GM18858 (cell line): ENCODE results near the gene SPDYE4.

ENCODE experiments used
- ATAC-seq: cut with Tn5 transposase; IDR thresholded peaks from one replicate; pipeline ENCODE4 v1.9.1; 2021; ENCODE audit not compliant: unreplicated experiment

The SPDYE4 gene

DNA sequence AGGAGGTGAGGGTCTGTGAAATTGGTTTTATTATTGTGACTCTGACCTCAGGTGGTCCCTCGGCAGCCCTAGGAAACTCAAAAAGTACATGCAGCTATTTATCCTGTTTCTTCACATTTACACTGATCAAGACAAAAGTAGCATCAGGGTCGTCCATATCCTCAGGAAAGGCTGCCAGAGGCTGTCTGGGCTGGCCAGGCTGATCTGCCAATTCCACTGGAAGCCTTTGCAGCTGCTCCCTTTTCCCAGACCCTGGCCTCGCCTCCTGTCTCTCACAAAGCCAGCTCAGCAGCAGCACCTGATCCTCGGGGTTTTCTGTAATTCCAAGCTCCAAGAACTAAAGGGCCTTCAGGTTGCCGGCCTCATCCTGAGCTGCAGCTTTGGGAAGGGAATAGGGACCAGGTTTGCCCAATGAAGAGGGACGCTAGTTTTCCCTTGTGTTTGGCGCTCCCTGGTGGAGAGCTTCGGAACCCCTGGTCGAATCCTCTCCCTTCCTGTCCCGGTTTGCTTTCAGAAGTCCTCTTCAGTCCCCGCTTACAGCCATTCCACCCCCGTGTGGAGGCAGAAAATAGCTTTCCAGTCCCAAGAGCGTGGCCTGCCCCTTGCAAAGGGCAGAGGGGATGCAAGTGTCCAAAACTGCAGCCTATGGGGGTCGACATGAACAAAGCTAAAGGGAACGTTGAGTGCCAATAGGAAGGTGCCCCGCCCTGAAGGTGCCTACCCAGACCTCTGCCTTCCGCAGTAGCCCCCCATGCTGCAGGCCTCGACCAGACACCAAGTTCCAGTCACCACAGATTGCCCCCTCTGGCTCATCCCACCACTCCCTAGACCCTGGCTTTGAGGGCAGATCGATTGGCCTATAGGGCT lies 27.4 kb upstream of the SPDYE4 start:
- no peak for ATAC-seq

DNA sequence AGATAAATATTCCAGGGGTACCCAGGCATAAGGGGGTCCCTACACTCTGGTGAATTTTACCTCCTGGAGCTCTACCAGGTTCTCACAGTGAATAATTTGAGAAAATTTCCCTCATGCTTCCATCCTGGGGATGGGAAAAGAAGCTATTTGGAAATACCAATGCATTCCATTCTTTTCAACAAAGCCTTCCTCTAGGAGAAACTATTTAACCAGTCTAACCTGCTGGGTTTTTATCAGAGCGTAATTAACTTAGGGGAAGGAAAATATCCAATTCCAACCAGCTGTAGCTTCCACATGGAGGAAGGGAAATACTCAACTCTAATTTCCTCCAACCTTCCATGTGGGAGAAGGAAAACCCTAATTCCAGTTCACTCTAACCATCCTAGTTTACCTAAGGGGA lies 23.8 kb upstream of the SPDYE4 start:
- no peak for ATAC-seq

DNA sequence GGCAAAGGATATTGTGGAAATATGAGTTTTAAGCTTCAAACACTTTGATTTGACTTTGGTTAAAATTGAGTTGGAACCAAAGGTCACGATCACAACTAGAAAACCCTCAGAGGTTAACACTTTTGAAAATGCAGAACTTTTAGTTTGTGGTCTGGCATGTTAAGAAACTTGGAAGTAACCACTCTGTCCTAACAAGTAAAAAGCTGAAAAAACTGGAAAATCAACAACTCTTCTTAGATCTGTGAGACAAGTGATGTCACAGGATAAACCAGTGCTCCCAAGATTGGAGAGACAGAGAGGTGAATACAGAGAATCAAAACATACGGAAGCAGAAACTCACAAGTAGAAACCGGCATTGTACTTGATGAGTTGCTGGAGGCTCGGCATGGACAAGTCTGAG lies 23.4 kb upstream of the SPDYE4 start:
- ATAC-seq, result no peak

DNA sequence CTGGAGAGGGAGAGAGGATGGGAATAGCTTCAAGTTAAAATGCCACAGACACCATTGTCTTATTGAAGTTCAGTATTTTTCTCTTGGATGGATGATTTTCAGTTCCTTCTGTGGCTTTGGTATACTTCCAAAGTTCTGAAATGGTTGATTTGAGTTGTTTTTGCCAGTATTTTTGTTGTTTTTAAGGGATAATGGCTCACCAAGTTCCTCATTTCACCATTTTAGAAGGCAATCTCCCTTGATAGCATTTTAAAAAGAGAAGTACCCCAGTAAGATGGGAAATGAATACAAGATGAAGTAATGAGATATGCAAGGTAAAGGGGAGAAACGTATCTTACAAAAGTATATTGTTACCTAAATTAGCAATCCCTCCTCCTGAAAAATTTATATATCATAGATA lies 18.5 kb upstream of the SPDYE4 start:
- no peak for ATAC-seq

DNA sequence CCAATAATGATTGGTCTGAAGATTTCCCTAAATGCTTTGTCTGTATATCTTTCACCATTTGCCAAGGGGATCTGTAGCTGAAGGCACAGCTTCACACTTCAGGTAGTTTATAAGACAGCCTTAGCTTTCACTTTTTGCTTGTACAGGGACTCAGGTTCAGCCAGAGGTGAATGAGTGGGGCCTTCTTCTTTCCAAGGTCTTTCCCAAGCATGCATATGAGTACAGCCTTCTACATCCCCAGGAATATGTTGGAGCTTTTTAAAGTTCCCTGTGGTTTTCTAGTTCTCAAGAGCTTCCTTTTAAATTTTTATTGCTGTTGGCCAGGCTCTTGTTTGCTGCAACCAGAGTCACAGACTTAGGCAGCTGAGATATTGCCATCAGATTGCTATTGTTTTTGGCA lies 17.9 kb upstream of the SPDYE4 start:
- no peak for ATAC-seq

DNA sequence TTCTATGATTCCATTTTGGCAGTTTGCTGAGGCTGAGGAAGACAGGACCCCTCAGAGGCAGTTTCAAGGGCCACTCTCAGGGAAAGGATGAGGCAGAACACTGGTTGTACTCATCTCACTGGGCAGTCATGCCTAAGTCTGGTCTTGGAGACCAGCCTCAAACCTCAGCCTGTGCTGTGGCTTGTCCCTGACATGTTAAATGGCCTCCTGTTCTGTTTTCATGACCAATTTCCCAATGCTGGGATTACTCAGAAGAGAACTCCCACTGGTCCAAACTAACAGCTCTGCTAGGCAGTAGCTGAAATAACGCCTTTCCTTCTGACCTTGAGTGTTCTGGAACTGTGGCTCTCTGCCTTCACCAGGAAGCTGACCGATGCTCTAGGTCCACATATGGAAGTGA lies 8.4 kb upstream of the SPDYE4 start:
- ATAC-seq, result no peak

DNA sequence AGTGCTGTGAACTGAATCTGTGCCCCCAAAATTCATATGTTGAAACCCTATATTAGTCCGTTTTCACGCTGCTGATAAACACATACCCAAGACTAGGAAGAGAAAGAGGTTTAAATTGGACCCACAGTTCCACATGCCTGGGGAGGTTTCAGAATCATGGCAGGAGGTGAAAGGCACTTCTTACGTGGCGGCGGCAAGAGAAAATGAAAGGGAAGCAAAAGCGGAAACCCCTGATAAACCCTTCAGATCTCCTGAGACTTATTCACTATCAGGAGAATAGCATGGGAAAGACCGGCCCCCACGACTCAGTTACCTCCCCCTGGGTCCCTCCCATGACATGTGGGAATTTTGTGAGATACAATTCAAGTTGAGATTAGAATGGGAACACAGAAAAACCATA lies 3.7 kb upstream of the SPDYE4 start:
- no peak for ATAC-seq

DNA sequence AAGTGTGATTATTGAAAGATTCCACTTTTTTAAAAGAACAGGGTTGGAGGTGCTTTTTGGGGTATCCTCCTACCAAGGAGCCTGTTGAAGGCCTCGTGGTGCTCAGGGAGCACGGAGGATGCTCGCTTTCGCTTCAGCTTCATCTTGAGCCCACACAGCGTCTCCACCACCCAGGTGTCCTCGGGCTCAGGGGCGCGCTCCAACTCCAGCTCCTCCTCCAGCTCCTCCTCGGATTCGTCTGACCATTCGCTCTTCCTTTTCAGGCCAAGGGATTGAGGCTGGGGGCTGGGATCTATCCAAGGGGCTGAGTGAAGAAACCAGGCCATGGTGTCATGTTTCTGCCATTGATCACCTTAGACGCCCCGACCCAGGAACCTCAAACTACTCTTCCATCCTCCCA lies 1.2 kb downstream of the SPDYE4 start:
- no peak for ATAC-seq

DNA sequence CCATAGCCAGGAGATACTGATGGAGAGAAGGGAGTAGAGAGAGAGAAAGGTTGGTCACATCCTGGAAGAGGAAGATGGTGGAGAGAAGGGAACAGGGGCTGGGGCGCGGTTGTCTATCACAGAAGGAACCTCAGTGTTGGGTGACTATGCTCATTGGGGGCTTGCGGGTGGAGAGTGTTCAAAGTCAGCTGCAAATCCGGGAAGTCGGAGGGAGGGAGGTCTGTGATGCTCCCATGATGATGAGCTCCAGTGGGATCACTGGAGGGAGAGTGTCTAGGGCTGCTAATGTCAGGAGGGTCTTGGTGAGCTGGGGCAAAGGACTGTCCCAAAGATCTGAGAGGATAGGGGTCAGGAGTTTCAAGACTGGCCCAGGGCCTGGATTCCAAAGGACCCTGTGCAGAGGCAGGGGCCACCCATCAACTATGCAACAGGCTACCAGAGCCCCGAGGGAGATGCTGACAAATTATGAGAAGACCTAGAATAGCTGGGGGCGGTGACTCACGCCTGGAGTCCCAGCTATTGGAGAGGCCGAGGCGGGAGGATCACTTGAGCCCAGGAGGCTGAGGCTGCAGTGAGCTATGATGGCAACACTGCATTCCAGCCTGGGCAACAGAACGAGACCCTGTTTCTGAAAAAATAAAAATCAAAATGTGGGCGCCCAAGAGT lies 2.6 kb downstream of the SPDYE4 start:
- no peak for ATAC-seq

DNA sequence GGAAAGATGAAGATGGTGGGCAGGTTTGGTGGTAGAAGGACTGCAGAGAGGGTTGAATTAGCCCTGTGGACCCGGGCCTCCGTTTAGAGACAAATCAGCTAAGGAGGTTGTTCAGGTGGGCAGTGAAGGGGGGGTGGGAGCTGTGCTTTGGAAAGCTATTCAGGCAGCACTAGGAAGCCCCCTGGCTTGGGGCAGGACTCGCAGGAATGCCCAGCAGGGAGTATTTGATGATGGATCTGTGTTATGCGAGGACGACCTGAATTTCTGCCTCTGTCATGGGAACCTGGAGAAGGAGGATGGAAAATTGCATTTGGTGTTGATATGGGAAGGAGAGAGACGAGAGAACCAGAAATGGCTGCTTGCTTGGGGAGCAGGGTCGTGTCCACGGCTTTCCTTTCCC lies 3.5 kb downstream of the SPDYE4 start:
- ATAC-seq, result no peak

DNA sequence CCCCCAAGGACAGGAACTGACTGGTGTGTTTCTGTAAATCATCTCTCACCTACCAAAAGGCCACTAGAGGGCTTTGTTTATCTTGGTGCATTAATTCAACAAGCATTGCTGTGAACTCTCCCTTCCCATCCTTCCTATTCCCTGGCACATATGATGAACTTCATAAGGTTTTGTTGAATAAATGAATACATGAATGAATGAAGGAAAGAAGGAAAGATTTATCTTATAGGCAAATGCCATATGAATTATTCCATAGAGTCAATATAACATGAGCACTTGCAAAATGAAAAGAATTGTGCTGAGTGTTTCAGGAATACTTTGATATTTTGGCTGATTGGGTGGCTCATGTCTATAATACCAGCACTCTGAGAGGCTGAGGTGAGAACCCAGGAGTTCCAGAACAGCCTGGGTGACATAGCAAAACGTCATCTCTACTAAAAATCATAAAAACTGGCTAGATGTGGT lies 4.3 kb downstream of the SPDYE4 start:
- ATAC-seq, result no peak

DNA sequence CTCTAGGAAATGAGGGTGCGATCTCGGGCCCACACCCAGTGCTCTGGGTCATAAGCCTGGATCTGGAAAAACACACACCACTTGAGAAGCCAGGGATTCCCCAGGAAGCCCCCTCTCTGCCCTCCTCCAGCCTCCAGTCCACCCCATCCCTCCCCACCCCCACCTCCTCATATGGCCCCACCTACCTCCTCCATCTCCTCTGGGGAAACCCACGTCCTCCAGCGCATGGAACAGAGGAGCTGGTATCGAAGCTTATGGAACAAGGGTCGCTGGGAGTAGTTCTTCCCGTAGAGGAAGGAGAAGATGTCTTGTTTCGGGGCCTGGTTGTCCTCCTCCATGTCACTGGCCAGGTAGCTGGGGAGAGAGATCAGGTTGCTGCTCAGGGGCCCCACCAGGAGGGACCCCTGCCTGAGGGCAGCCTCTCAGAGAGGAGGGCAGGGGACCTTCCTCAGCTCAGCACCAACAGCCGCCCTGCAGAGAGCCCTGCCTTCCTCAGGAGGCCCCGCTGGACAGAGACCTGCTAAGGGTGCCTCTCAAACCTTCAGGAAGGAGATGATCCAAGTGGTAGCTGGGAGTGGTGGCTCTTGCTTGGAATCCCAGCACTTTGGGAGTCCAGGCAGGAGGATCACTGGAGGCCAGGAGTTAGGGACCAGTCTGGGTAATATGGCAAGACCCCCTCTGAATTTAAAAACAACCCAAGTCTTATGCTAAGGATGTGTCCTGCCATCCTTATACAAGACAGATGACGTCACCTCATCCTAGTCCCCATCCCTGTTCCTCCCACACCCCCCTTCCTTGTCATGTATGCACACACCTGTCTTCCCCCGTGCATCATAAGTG lies 5.0 kb downstream of the SPDYE4 start:
- no peak for ATAC-seq

DNA sequence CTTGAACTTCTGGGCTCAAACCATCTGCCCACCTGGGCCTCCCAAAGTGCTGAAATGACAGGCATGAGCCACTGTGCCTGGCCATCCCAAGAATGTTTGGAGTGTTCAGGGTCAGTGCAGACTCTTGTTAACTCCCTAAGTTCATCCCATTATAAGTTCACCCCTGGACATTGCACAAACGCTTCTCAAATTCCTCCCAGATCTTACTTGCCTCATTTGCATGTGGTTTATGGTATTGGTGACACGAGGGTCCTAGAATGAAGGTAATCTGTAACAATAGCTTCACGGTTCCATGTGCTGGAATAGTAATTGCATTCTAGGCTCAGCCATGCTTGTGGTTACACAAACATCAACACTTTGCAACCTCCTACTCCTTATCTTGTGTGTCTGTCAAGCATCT lies 8.7 kb downstream of the SPDYE4 start:
- ATAC-seq, result no peak

DNA sequence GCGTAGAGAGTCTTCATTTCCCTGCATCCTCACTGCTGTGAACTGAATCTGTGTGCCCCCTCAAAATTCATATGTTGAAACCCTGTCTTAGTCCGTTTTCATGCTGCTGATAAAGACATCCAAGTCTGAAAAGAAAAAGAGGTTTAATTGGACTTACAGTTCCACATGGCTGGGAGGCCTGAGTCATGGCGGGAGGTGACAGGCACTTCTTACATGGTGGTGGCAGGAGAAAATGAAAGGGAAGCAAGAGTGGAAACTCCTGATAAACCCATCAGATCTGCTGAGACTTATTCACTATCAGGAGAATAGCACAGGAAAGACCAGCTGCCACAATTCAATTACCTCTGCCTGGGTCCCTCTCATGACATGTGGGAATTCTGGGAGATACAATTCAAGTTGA lies 10.6 kb downstream of the SPDYE4 start:
- ATAC-seq, result no peak

DNA sequence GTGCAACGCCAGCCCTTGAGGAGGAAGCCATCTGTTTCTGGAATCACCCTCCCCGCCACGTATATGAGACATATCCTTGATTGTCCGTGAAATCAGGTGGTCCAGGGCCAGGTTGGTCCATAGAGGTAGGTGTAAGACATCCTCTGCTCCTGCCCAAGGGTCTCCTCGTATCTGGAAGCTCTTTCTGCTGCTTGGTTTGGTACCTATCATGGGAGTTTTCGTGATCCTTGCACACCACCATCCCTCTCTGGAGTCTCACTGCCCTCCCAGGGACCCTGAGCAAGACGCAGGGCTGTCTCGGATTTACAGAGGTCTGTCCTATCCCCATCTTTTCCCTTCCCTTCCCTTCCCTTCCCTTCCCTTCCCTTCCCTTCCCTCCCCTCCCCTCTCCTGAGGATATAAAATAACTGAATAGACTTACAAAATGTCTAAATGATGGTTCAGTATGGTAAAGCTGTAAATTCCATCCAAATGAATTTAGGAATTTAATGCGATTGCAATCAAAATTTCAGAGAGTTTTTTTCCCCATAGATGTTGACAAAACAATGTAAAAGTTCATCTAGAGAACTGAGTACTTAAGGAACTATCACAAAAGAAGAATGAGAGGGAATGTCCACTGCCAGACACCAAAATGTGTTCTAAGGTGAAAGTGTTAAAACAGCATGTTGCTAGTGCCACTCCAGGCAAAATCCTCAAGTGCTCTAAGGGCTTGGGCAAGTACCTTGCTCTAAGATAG lies 11.7 kb downstream of the SPDYE4 start:
- ATAC-seq, result no peak

DNA sequence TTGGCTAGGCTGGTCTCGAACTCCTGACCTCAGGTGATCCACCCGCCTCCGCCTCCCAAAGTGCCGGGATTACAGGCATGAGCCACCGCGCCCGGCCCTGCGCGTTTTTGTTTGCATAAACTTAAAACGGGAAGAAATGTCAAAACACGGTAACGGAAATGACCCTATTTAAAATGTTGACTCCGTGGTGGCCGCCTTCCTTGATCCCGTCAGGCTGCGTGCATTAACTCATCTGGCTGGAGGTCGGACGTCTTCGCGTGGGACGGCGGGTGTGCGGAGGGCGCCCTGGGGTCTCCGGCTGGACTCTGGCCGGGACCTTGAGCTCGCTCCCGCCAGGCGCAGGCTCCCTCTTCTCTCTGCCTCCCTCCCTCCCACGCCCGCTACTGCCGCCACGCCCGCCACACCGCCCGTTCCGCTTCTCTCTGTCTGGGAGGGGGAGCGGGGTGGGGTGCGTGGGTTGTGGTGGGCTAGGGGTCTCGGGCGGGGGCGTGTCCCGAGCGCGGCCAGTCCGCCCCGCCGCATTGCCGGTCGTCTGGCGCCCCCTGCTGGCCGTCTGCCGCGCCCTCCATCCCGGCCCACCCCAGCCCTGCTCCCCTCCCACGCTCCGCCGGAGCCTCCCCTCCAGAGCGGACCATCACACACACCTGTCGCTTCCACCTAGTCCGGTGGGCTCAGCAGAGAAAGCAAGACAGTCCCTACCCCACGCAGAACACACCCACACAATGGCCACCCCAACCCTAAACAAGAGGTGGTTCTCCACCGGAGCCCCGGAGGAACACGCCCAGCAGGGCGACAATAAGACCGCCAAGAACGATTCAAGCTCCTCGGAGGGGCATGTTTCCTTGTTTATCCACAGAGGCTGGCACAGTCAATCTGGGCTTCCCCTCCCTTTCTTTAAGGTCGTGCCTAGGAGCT lies 12.5 kb downstream of the SPDYE4 start:
- no peak for ATAC-seq

DNA sequence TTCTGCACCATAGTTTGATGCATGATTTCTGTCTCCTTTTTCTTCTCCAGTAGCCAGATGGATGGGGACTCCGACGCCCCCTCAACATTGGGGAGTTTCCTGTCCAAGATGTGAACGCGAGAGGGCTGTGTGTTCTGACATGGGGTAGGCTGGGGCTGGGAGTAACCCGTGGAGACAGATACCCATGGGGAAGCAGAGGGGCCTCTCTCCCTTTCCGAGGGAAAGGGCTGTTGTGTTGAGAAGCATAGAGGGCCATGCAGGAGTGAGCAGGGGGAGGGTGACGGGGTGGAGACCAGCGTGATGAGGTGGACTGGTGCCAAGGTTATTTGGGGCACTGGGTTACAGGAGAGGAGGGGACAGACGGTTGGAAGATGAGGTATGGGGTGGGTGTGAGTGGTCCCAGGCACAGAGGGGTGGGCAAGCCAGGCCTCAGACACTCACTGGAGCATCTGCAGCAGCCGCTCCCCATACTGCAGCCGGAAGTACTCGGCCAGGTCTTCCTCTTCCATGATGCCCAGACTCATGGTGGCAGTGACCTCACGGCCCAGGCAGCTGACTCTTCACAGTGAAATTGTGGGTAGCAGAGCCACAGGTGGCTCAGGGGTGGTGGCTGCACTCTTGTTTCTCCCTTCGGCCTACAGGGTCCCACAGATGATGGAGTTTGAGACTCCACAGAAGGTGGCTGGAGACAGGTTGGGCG lies 14.1 kb downstream of the SPDYE4 start:
- ATAC-seq, result no peak

DNA sequence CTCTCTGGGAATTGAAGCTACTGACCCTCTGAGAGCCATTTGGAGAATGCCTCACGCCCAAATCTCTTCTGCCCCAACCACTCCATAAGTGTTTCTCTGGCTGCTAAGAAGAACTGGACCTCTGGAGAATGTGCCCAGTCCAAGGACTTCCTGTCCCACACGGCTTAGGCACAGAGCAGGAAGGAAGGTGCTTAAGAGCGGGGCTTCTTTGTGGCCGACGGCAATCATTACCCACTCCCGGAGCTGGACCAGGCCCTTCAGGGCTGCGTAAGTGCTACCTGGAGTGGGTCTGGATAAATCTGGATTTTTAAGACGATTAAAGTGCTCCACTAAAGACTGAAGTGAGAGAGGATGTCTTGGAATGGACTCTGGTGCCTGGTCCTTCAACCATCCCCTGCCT lies 15.5 kb downstream of the SPDYE4 start:
- no peak for ATAC-seq

DNA sequence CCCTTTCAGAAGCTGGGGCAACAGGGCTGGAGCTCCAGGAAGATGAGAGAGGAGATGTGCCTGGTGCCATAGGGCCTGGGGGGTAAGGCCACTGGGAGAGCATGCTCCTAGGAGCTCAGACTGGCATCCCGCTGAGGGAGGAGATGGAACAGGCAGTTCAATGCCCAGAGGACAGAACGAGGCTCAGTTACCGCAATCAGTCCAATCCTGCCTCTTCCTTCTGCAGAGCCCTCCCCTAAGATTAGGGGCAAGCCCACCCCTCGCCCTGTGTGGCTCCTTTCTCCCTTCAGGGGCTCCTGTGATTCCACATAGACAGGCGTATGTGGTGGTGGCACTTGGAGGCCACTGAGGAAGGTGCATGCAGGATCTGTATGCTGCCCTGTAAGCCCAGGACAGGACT lies 16.1 kb downstream of the SPDYE4 start:
- ATAC-seq, result no peak
